Measurements from ENCODE around the gene RWDD3. TPM values are rescaled to one million over a fixed set of nuclear protein-coding genes. Genes with fewer than 3 reads are reported as not detected.

Gene RWDD3
- total RNA-seq, 1 experiment from 2014 or later, result 6.1 TPM

- H3K36me3 ChIP-seq (ENCODE audit: control insufficient read depth, insufficient read depth, low read length), result no peaks in the 10 kb centered on the region
- no peaks in the 10 kb centered on the region for H3K27me3 ChIP-seq (ENCODE audit: control insufficient read depth, insufficient read depth, low read length)
- H3K4me3 ChIP-seq (ENCODE audit: low read depth in 2 of 2, low read length in 2 of 2), result no peak overlapping the region
- no peak overlapping the region for H3K27ac ChIP-seq (ENCODE audit: low read length)
- ATAC-seq, result no peak
- no peak for DNase-seq (ENCODE audit: low read depth, low spot score)
- CTCF ChIA-PET, result no interaction called here
- H3K9me3 ChIP-seq (ENCODE audit: control insufficient read depth, insufficient read depth, low read depth, low read length), result no peaks in the 10 kb centered on the region
- in situ Hi-C loops (cut with HindIII; ENCODE audit: low pct_unique_long_range_greater_than_20kb, low sequenced_read_pairs), result no loop called here
- no TSS peak for BruUV-seq (replicated peaks)
- TF ChIP-seq POLR2AphosphoS5 (IDR thresholded peaks at IDR 0.05; ENCODE audit: low read depth, low read length), result no peak
- no peak for TF ChIP-seq TCF7L2 (IDR thresholded peaks at IDR 0.05; ENCODE audit: low read depth, low read length)
- no peak for TF ChIP-seq REST (IDR thresholded peaks at IDR 0.05; ENCODE audit: insufficient read depth in 1 of 2, low read depth in 2 of 2, low read length in 1 of 2)
- no peak for TF ChIP-seq CTCF (IDR thresholded peaks at IDR 0.05)
- no peak for TF ChIP-seq SIN3A (IDR thresholded peaks at IDR 0.05; ENCODE audit: borderline replicate concordance, insufficient read depth, low read depth, low read length)
- intact Hi-C loops (cut with micrococcal nuclease; ENCODE audit: unreplicated experiment), result no loop called here
- no peaks in the 10 kb centered on the region for H3K4me1 ChIP-seq (ENCODE audit: control insufficient read depth, insufficient read depth, low read length)
- POLR2A ChIA-PET, result no interaction called here
Observed at GRCh38 chr1:95254959-95255358, 20.9 kb downstream of the RWDD3 start.

GRCh38 chr1:95255826-95256225 is 21.8 kb downstream of the RWDD3 start:
- BruUV-seq (replicated peaks), result no TSS peak
- in situ Hi-C loops (cut with HindIII; ENCODE audit: low pct_unique_long_range_greater_than_20kb, low sequenced_read_pairs) (no loop called here), intact Hi-C loops (cut with micrococcal nuclease; ENCODE audit: unreplicated experiment) (no loop called here)
- H3K27ac ChIP-seq (ENCODE audit: low read length), result no peak overlapping the region
- ChIA-PET CTCF (no interaction called here), POLR2A (no interaction called here)
- H3K4me3 ChIP-seq (ENCODE audit: low read depth in 2 of 2, low read length in 2 of 2), result no peak overlapping the region
- DNase-seq (ENCODE audit: low read depth, low spot score) (no peak), ATAC-seq (no peak)
- H3K9me3 ChIP-seq (ENCODE audit: control insufficient read depth, insufficient read depth, low read depth, low read length), result no peaks in the 10 kb centered on the region
- TF ChIP-seq TCF7L2 (IDR thresholded peaks at IDR 0.05; ENCODE audit: low read depth, low read length) (no peak), SIN3A (IDR thresholded peaks at IDR 0.05; ENCODE audit: borderline replicate concordance, insufficient read depth, low read depth, low read length) (no peak), REST (IDR thresholded peaks at IDR 0.05; ENCODE audit: insufficient read depth in 1 of 2, low read depth in 2 of 2, low read length in 1 of 2) (no peak), POLR2AphosphoS5 (IDR thresholded peaks at IDR 0.05; ENCODE audit: low read depth, low read length) (no peak), CTCF (IDR thresholded peaks at IDR 0.05) (no peak)
- no peaks in the 10 kb centered on the region for H3K36me3 ChIP-seq (ENCODE audit: control insufficient read depth, insufficient read depth, low read length)
- no peaks in the 10 kb centered on the region for H3K4me1 ChIP-seq (ENCODE audit: control insufficient read depth, insufficient read depth, low read length)
- no peaks in the 10 kb centered on the region for H3K27me3 ChIP-seq (ENCODE audit: control insufficient read depth, insufficient read depth, low read length)
